ENCODE measurements around the gene CTTNBP2NL. TPM values are rescaled to one million over a fixed set of nuclear protein-coding genes. Genes with fewer than 3 reads are reported as not detected.
"Not testable (repeated sequence)": the region's sequence is repeated elsewhere in the genome, so short reads cannot be mapped to it uniquely, and the experiment has no call there.

CTTNBP2NL gene
- total and polyA plus RNA-seq, 2 donors, result 4.2 to 4.8 TPM

GRCh38 chr1:112435448-112435847, 39.4 kb downstream of the CTTNBP2NL start:
- no peaks in the 10 kb centered on the region for H3K36me3 ChIP-seq (ENCODE audit: control insufficient read depth in 2 of 2, insufficient read depth in 2 of 2, low read length in 1 of 2)
- no peak for DNase-seq (ENCODE audit: low read depth in 6 of 9, low spot score in 9 of 9)
- no peak overlapping the region for H3K27ac ChIP-seq (ENCODE audit: low read depth in 1 of 2, low read length in 1 of 2)
- no peak overlapping the region for H3K4me3 ChIP-seq (ENCODE audit: low read length in 2 of 2)
- no peaks in the 10 kb centered on the region for H3K27me3 ChIP-seq (ENCODE audit: control insufficient read depth in 2 of 2, insufficient read depth in 1 of 2, low read length in 1 of 2)
- WGBS, result 73% methylated on average over 3 of the region's 3 CpGs
- no peaks in the 10 kb centered on the region for H3K4me1 ChIP-seq (ENCODE audit: control insufficient read depth in 2 of 2, insufficient read depth in 2 of 2, low read length in 2 of 2)
- no peaks in the 10 kb centered on the region for H3K9me3 ChIP-seq (ENCODE audit: control insufficient read depth in 2 of 2, insufficient read depth in 1 of 2, low read length in 1 of 2)

DNA sequence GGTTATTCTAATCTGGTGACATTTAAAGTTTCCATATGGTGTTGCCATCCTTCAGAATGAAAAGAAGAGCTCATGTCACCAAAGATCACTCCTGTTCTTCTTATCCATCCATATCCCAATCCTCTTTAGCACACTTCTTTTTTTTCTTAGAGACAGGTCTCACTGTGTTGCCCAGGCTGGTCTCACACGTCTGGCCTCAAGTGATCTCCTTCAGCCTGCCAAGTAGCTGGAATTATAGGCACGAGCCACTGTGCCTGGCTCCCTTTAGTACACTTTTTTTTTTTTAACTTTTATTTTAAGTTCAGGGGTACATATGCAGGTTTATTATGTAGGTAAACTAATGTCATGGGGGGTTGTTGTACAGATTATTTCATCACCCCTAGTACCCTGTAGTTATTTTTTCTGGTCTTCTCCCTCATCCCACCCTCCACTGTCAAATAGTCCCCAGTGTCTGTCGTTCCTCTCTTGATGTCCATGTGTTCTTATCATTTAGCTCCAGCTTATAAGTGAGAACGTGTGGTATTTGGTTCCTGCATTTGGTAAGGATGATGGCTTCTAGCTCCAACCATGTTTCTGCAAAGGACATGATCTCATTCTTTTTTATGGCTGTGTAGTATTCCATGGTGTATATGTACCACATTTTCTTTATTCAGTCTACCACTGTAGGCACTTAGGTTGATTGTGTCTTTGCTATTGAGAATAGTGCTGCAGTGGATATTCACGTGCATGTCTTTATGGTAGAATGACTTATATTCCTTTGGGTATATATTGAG, 40.6 kb downstream of the CTTNBP2NL start:
- Histone ChIP-seq H3K4me1 (ENCODE audit: control insufficient read depth in 2 of 2, insufficient read depth in 2 of 2, low read length in 2 of 2) (no peaks in the 10 kb centered on the region), H3K9me3 (ENCODE audit: control insufficient read depth in 2 of 2, insufficient read depth in 1 of 2, low read length in 1 of 2) (no peaks in the 10 kb centered on the region), H3K27ac (ENCODE audit: low read depth in 1 of 2, low read length in 1 of 2) (no peak overlapping the region), H3K4me3 (ENCODE audit: low read length in 2 of 2) (no peak overlapping the region), H3K27me3 (ENCODE audit: control insufficient read depth in 2 of 2, insufficient read depth in 1 of 2, low read length in 1 of 2) (no peaks in the 10 kb centered on the region), H3K36me3 (ENCODE audit: control insufficient read depth in 2 of 2, insufficient read depth in 2 of 2, low read length in 1 of 2) (no peaks in the 10 kb centered on the region)
- no peak for DNase-seq (ENCODE audit: low read depth in 6 of 9, low spot score in 9 of 9)
- 96% methylated on average over 5 of the region's 5 CpGs for WGBS

DNA sequence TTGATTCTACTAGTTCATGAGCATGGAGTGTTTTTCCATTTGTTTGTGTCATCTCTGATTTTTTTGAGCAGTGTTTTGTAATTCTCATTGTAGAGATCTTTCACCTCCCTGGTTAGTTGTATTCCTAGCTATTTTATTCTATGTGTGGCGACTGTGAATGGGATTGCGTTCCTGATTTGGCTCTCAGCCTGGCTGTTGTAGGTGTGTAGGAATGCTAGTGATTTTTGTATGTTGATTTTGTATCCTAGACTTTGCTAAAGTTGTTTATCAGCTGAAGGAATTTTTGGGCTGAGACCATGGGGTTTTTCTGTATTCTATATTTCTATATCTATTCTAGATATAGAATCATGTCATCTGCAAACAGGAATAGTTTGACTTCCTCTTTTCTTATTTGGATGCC, 42.1 kb downstream of the CTTNBP2NL start:
- H3K4me3 ChIP-seq (ENCODE audit: low read length in 2 of 2); H3K27me3 ChIP-seq (ENCODE audit: control insufficient read depth in 2 of 2, insufficient read depth in 1 of 2, low read length in 1 of 2); DNase-seq (ENCODE audit: low read depth in 6 of 9, low spot score in 9 of 9); H3K4me1 ChIP-seq (ENCODE audit: control insufficient read depth in 2 of 2, insufficient read depth in 2 of 2, low read length in 2 of 2); H3K27ac ChIP-seq (ENCODE audit: low read depth in 1 of 2, low read length in 1 of 2); H3K9me3 ChIP-seq (ENCODE audit: control insufficient read depth in 2 of 2, insufficient read depth in 1 of 2, low read length in 1 of 2); H3K36me3 ChIP-seq (ENCODE audit: control insufficient read depth in 2 of 2, insufficient read depth in 2 of 2, low read length in 1 of 2): not testable (repeated sequence)
- 98% methylated on average over 2 of the region's 2 CpGs for WGBS

DNA sequence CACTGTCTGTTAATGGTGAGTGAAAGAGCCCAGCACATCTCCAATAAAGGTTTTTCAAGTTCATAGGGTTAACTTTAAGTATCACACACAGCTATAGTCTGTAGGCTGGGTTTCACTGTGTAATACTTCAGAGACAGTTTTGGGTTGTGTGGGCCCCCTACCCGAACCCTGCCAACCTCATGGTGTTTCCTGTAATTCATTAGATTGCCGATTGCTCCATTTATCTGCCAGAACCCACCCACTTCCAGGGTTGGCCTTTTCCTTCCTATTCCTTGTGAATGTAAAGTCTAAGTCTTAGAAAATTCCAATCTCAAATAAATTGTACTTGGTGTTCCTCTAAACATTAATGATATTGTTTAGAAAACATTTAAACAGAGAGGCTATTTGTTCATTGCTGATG, 43.6 kb downstream of the CTTNBP2NL start:
- 76% methylated on average over 2 of the region's 2 CpGs for WGBS
- H3K27ac ChIP-seq (ENCODE audit: low read depth in 1 of 2, low read length in 1 of 2), result no peak overlapping the region
- H3K4me1 ChIP-seq (ENCODE audit: control insufficient read depth in 2 of 2, insufficient read depth in 2 of 2, low read length in 2 of 2), result no peaks in the 10 kb centered on the region
- H3K4me3 ChIP-seq (ENCODE audit: low read length in 2 of 2), result no peak overlapping the region
- no peaks in the 10 kb centered on the region for H3K9me3 ChIP-seq (ENCODE audit: control insufficient read depth in 2 of 2, insufficient read depth in 1 of 2, low read length in 1 of 2)
- H3K36me3 ChIP-seq (ENCODE audit: control insufficient read depth in 2 of 2, insufficient read depth in 2 of 2, low read length in 1 of 2), result no peaks in the 10 kb centered on the region
- no peaks in the 10 kb centered on the region for H3K27me3 ChIP-seq (ENCODE audit: control insufficient read depth in 2 of 2, insufficient read depth in 1 of 2, low read length in 1 of 2)
- no peak for DNase-seq (ENCODE audit: low read depth in 6 of 9, low spot score in 9 of 9)

DNA sequence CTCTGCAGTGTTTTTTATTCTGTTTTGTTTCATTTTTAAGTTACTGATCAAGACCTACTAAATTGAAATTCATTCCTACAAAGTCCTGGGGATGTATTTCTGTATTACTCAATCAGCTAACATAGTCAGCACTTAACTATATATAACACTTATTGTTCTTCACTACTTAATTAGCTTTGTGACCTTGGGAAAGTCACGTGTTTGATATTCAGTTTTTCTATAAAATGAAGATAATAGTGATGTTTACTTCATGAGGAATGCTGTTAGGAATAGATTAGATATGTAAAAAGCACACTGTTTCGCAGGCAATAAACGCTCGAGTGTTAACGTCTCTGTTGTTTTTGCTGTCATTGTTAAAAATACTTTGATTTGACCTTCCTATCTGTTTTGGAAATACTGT, 44.6 kb downstream of the CTTNBP2NL start:
- H3K4me3 ChIP-seq (ENCODE audit: low read length in 2 of 2), result no peak overlapping the region
- H3K36me3 ChIP-seq (ENCODE audit: control insufficient read depth in 2 of 2, insufficient read depth in 2 of 2, low read length in 1 of 2), result no peaks in the 10 kb centered on the region
- WGBS, result 97% methylated on average over 5 of the region's 5 CpGs
- DNase-seq (ENCODE audit: low read depth in 6 of 9, low spot score in 9 of 9), result no peak
- H3K9me3 ChIP-seq (ENCODE audit: control insufficient read depth in 2 of 2, insufficient read depth in 1 of 2, low read length in 1 of 2), result no peaks in the 10 kb centered on the region
- no peak overlapping the region for H3K27ac ChIP-seq (ENCODE audit: low read depth in 1 of 2, low read length in 1 of 2)
- no peaks in the 10 kb centered on the region for H3K27me3 ChIP-seq (ENCODE audit: control insufficient read depth in 2 of 2, insufficient read depth in 1 of 2, low read length in 1 of 2)
- no peaks in the 10 kb centered on the region for H3K4me1 ChIP-seq (ENCODE audit: control insufficient read depth in 2 of 2, insufficient read depth in 2 of 2, low read length in 2 of 2)

DNA sequence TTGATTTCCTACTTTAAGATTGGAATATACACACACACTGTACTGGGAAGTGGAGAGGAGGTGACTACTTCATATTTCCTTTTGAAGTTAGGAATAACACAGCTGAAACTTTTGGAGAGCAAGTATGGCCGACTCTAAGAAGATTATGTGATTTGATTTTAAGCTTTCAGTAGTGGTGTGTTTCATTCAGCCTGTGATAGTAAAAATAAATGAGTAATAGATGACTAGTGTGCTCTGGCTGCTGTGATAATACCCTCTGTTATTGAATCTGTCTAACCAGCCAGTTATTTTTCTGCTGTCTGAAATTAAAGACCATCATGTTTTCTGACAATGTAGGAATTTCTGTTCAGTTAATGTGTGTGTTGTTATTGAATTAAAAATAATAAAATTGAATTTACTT, 48.3 kb downstream of the CTTNBP2NL start:
- no peaks in the 10 kb centered on the region for H3K4me1 ChIP-seq (ENCODE audit: control insufficient read depth in 2 of 2, insufficient read depth in 2 of 2, low read length in 2 of 2)
- no peak overlapping the region for H3K4me3 ChIP-seq (ENCODE audit: low read length in 2 of 2)
- no peaks in the 10 kb centered on the region for H3K36me3 ChIP-seq (ENCODE audit: control insufficient read depth in 2 of 2, insufficient read depth in 2 of 2, low read length in 1 of 2)
- no peak for DNase-seq (ENCODE audit: low read depth in 6 of 9, low spot score in 9 of 9)
- no peaks in the 10 kb centered on the region for H3K9me3 ChIP-seq (ENCODE audit: control insufficient read depth in 2 of 2, insufficient read depth in 1 of 2, low read length in 1 of 2)
- no peak overlapping the region for H3K27ac ChIP-seq (ENCODE audit: low read depth in 1 of 2, low read length in 1 of 2)
- H3K27me3 ChIP-seq (ENCODE audit: control insufficient read depth in 2 of 2, insufficient read depth in 1 of 2, low read length in 1 of 2), result no peaks in the 10 kb centered on the region
- 99% methylated on average over 1 of the region's 1 CpG for WGBS

- H3K4me1 ChIP-seq (ENCODE audit: control insufficient read depth in 2 of 2, insufficient read depth in 2 of 2, low read length in 2 of 2), result no peaks in the 10 kb centered on the region
- no peaks in the 10 kb centered on the region for H3K9me3 ChIP-seq (ENCODE audit: control insufficient read depth in 2 of 2, insufficient read depth in 1 of 2, low read length in 1 of 2)
- H3K27me3 ChIP-seq (ENCODE audit: control insufficient read depth in 2 of 2, insufficient read depth in 1 of 2, low read length in 1 of 2), result no peaks in the 10 kb centered on the region
- no peak overlapping the region for H3K27ac ChIP-seq (ENCODE audit: low read depth in 1 of 2, low read length in 1 of 2)
- H3K36me3 ChIP-seq (ENCODE audit: control insufficient read depth in 2 of 2, insufficient read depth in 2 of 2, low read length in 1 of 2), result no peaks in the 10 kb centered on the region
- no peak for DNase-seq (ENCODE audit: low read depth in 6 of 9, low spot score in 9 of 9)
- 100% methylated on average over 1 of the region's 1 CpG for WGBS
- H3K4me3 ChIP-seq (ENCODE audit: low read length in 2 of 2), result no peak overlapping the region
Observed at GRCh38 chr1:112445596-112445995, 49.6 kb downstream of the CTTNBP2NL start.

GRCh38 chr1:112446411-112446810, 50.4 kb downstream of the CTTNBP2NL start:
- H3K27me3 ChIP-seq (ENCODE audit: control insufficient read depth in 2 of 2, insufficient read depth in 1 of 2, low read length in 1 of 2), result no peaks in the 10 kb centered on the region
- WGBS, result 98% methylated on average over 1 of the region's 1 CpG
- no peaks in the 10 kb centered on the region for H3K36me3 ChIP-seq (ENCODE audit: control insufficient read depth in 2 of 2, insufficient read depth in 2 of 2, low read length in 1 of 2)
- no peaks in the 10 kb centered on the region for H3K9me3 ChIP-seq (ENCODE audit: control insufficient read depth in 2 of 2, insufficient read depth in 1 of 2, low read length in 1 of 2)
- H3K4me3 ChIP-seq (ENCODE audit: low read length in 2 of 2), result no peak overlapping the region
- no peak overlapping the region for H3K27ac ChIP-seq (ENCODE audit: low read depth in 1 of 2, low read length in 1 of 2)
- no peak for DNase-seq (ENCODE audit: low read depth in 6 of 9, low spot score in 9 of 9)
- H3K4me1 ChIP-seq (ENCODE audit: control insufficient read depth in 2 of 2, insufficient read depth in 2 of 2, low read length in 2 of 2), result no peaks in the 10 kb centered on the region

- no peak overlapping the region for H3K27ac ChIP-seq (ENCODE audit: low read depth in 1 of 2, low read length in 1 of 2)
- no peaks in the 10 kb centered on the region for H3K27me3 ChIP-seq (ENCODE audit: control insufficient read depth in 2 of 2, insufficient read depth in 1 of 2, low read length in 1 of 2)
- no peaks in the 10 kb centered on the region for H3K36me3 ChIP-seq (ENCODE audit: control insufficient read depth in 2 of 2, insufficient read depth in 2 of 2, low read length in 1 of 2)
- 95% methylated on average over 8 of the region's 8 CpGs for WGBS
- no peak overlapping the region for H3K4me3 ChIP-seq (ENCODE audit: low read length in 2 of 2)
- H3K9me3 ChIP-seq (ENCODE audit: control insufficient read depth in 2 of 2, insufficient read depth in 1 of 2, low read length in 1 of 2), result no peaks in the 10 kb centered on the region
- no peaks in the 10 kb centered on the region for H3K4me1 ChIP-seq (ENCODE audit: control insufficient read depth in 2 of 2, insufficient read depth in 2 of 2, low read length in 2 of 2)
- DNase-seq (ENCODE audit: low read depth in 6 of 9, low spot score in 9 of 9), result no peak
Observed at GRCh38 chr1:112448904-112449629, 53.1 kb downstream of the CTTNBP2NL start.

Measured in thymus (tissue), 11 donors.